ENCODE measurements around the gene NR2E3. TPM values are rescaled to one million over a fixed set of nuclear protein-coding genes. Genes with fewer than 3 reads are reported as not detected.

NR2E3 gene
- total RNA-seq, 2 experiments from 2014 or later, result not detected

- no peaks in the 10 kb centered on the region for H3K4me1 Mint-ChIP-seq (ENCODE audit: low read depth)
- peaks cover 2% of the 10 kb centered on the region for H3K27me3 Mint-ChIP-seq
- H3K27ac Mint-ChIP-seq, result no peak overlapping the region
- H3K4me3 Mint-ChIP-seq, result no peak overlapping the region
- H3K9me3 Mint-ChIP-seq, result no peaks in the 10 kb centered on the region
- ChIA-PET CTCF (no interaction called here), POLR2A (no interaction called here)
- intact Hi-C loops (cut with micrococcal nuclease), result no loop called here
- no peaks in the 10 kb centered on the region for H3K36me3 Mint-ChIP-seq
- DNase-seq, result no peak
Measured at GRCh38 chr15:71809346-71809745, 1.0 kb upstream of the NR2E3 start.

GRCh38 chr15:71811036-71811736 lies 832 bp downstream of the NR2E3 start:
- ChIA-PET POLR2A (no interaction called here), CTCF (no interaction called here)
- no peak overlapping the region for H3K4me3 Mint-ChIP-seq
- H3K27me3 Mint-ChIP-seq, result peaks cover 2% of the 10 kb centered on the region
- H3K27ac Mint-ChIP-seq, result no peak overlapping the region
- no peaks in the 10 kb centered on the region for H3K4me1 Mint-ChIP-seq (ENCODE audit: low read depth)
- H3K36me3 Mint-ChIP-seq, result no peaks in the 10 kb centered on the region
- intact Hi-C loops (cut with micrococcal nuclease), result no loop called here
- DNase-seq, result no peak
- no peaks in the 10 kb centered on the region for H3K9me3 Mint-ChIP-seq

GRCh38 chr15:71811752-71812735 lies 1.7 kb downstream of the NR2E3 start:
- no peak overlapping the region for H3K27ac Mint-ChIP-seq
- ChIA-PET CTCF (no interaction called here), POLR2A (no interaction called here)
- H3K9me3 Mint-ChIP-seq, result no peaks in the 10 kb centered on the region
- H3K4me3 Mint-ChIP-seq, result no peak overlapping the region
- no peaks in the 10 kb centered on the region for H3K4me1 Mint-ChIP-seq (ENCODE audit: low read depth)
- no peak for DNase-seq
- H3K36me3 Mint-ChIP-seq, result no peaks in the 10 kb centered on the region
- intact Hi-C loops (cut with micrococcal nuclease), result no loop called here
- H3K27me3 Mint-ChIP-seq, result peaks cover 2% of the 10 kb centered on the region

GRCh38 chr15:71812966-71813722 lies 2.8 kb downstream of the NR2E3 start:
- no peaks in the 10 kb centered on the region for H3K36me3 Mint-ChIP-seq
- no peak for DNase-seq
- CTCF ChIA-PET, result interaction anchor here (1.0 kb wide), 1 partner anchor 11 kb away, joined by 3 read pairs; no protein-coding TSS in a partner anchor
- no peak overlapping the region for H3K27ac Mint-ChIP-seq
- H3K4me3 Mint-ChIP-seq, result no peak overlapping the region
- H3K27me3 Mint-ChIP-seq, result peaks cover 2% of the 10 kb centered on the region
- peaks cover 4% of the 10 kb centered on the region for H3K9me3 Mint-ChIP-seq
- intact Hi-C loops (cut with micrococcal nuclease), result no loop called here
- POLR2A ChIA-PET, result no interaction called here
- H3K4me1 Mint-ChIP-seq (ENCODE audit: low read depth), result no peaks in the 10 kb centered on the region

GRCh38 chr15:71813723-71814470 lies 3.5 kb downstream of the NR2E3 start:
- ChIA-PET CTCF (interaction anchor here (1.0 kb wide), 1 partner anchor 11 kb away, joined by 3 read pairs; no protein-coding TSS in a partner anchor), POLR2A (no interaction called here)
- intact Hi-C loops (cut with micrococcal nuclease), result no loop called here
- Mint-ChIP-seq H3K4me3 (no peak overlapping the region), H3K27ac (no peak overlapping the region), H3K4me1 (ENCODE audit: low read depth) (no peaks in the 10 kb centered on the region), H3K9me3 (peaks cover 10% of the 10 kb centered on the region), H3K36me3 (no peaks in the 10 kb centered on the region), H3K27me3 (no peaks in the 10 kb centered on the region)
- no peak for DNase-seq

- Mint-ChIP-seq H3K27me3 (no peaks in the 10 kb centered on the region), H3K4me1 (ENCODE audit: low read depth) (no peaks in the 10 kb centered on the region), H3K9me3 (peaks cover 23% of the 10 kb centered on the region), H3K36me3 (no peaks in the 10 kb centered on the region), H3K27ac (no peak overlapping the region), H3K4me3 (no peak overlapping the region)
- intact Hi-C loops (cut with micrococcal nuclease), result no loop called here
- ChIA-PET POLR2A (no interaction called here), CTCF (no interaction called here)
- DNase-seq, result no peak
Measured at GRCh38 chr15:71815301-71815700, 4.9 kb downstream of the NR2E3 start.

- Mint-ChIP-seq H3K4me1 (ENCODE audit: low read depth) (no peaks in the 10 kb centered on the region), H3K4me3 (no peak overlapping the region), H3K36me3 (peaks cover 11% of the 10 kb centered on the region), H3K27me3 (no peaks in the 10 kb centered on the region), H3K9me3 (peaks cover 41% of the 10 kb centered on the region), H3K27ac (no peak overlapping the region)
- no peak for DNase-seq
- intact Hi-C loops (cut with micrococcal nuclease), result no loop called here
- POLR2A ChIA-PET, result no interaction called here
- CTCF ChIA-PET, result interaction anchor here (1.2 kb wide), 1 partner anchor 15 kb away, joined by 3 read pairs; no protein-coding TSS in a partner anchor
Measured at GRCh38 chr15:71817351-71817750, 7.0 kb downstream of the NR2E3 start.

GRCh38 chr15:71820127-71820526 lies 9.8 kb downstream of the NR2E3 start:
- H3K27me3 Mint-ChIP-seq, result no peaks in the 10 kb centered on the region
- H3K4me3 Mint-ChIP-seq, result no peak overlapping the region
- H3K36me3 Mint-ChIP-seq, result peaks cover 34% of the 10 kb centered on the region
- CTCF ChIA-PET, result no interaction called here
- no peak overlapping the region for H3K27ac Mint-ChIP-seq
- DNase-seq, result no peak
- H3K4me1 Mint-ChIP-seq (ENCODE audit: low read depth), result no peaks in the 10 kb centered on the region
- intact Hi-C loops (cut with micrococcal nuclease), result no loop called here
- peaks cover 61% of the 10 kb centered on the region for H3K9me3 Mint-ChIP-seq
- POLR2A ChIA-PET, result no interaction called here

- Mint-ChIP-seq H3K27me3 (no peaks in the 10 kb centered on the region), H3K4me1 (ENCODE audit: low read depth) (no peaks in the 10 kb centered on the region), H3K9me3 (peaks cover 62% of the 10 kb centered on the region), H3K4me3 (no peak overlapping the region), H3K36me3 (peaks cover 49% of the 10 kb centered on the region), H3K27ac (no peak overlapping the region)
- DNase-seq, result no peak
- CTCF ChIA-PET, result no interaction called here
- intact Hi-C loops (cut with micrococcal nuclease), result no loop called here
- POLR2A ChIA-PET, result no interaction called here
Measured at GRCh38 chr15:71821547-71822129, 11.3 kb downstream of the NR2E3 start.

- no peak for DNase-seq
- Mint-ChIP-seq H3K27me3 (no peaks in the 10 kb centered on the region), H3K36me3 (peaks cover 64% of the 10 kb centered on the region), H3K4me1 (ENCODE audit: low read depth) (no peaks in the 10 kb centered on the region), H3K4me3 (no peak overlapping the region), H3K9me3 (peaks cover 61% of the 10 kb centered on the region), H3K27ac (no peak overlapping the region)
- POLR2A ChIA-PET, result no interaction called here
- intact Hi-C loops (cut with micrococcal nuclease), result no loop called here
- CTCF ChIA-PET, result no interaction called here
Measured at GRCh38 chr15:71822890-71823630, 12.7 kb downstream of the NR2E3 start.

- Mint-ChIP-seq H3K36me3 (peaks cover 71% of the 10 kb centered on the region), H3K4me1 (ENCODE audit: low read depth) (no peaks in the 10 kb centered on the region)
- POLR2A ChIA-PET, result no interaction called here
Measured at GRCh38 chr15:71823801-71824200, 13.4 kb downstream of the NR2E3 start.

More at GRCh38 chr15:71823801-71824200, 13.4 kb downstream of the NR2E3 start:
- H3K27me3 Mint-ChIP-seq, result no peaks in the 10 kb centered on the region
- intact Hi-C loops (cut with micrococcal nuclease), result no loop called here
- no peak overlapping the region for H3K27ac Mint-ChIP-seq
- H3K9me3 Mint-ChIP-seq, result peaks cover 55% of the 10 kb centered on the region
- no peak overlapping the region for H3K4me3 Mint-ChIP-seq
- CTCF ChIA-PET, result interaction anchor here (0.6 kb wide), 1 partner anchor 81 kb away, joined by 3 read pairs; no protein-coding TSS in a partner anchor
- DNase-seq, result no peak

Measured in activated CD4-positive, alpha-beta memory T cell treated with anti-CD3 and anti-CD28 coated beads for 36 hours (primary cell).